Spleen (tissue), 11 donors: ENCODE data around the gene DAAM2. TPM values are rescaled to one million over a fixed set of nuclear protein-coding genes. Genes with fewer than 3 reads are reported as not detected.

Experiments used
- DNase-seq: peaks from one replicate; pipeline ENCODE4 v3.0.0-alpha.2; 2020
- H3K27ac ChIP-seq, 8 donors: fragments of 200-600 bp; sonication (generic) in 7 of 8; 1 replicate in 4 of 8; 2 replicates in 4 of 8; pipeline versions ENCODE4 v1.5.0 to v1.8.0; 2016 to 2021; ENCODE audit warnings: inconsistent platforms in 4 of 8, mild to moderate bottlenecking in 4 of 8, moderate library complexity in 1 of 8
- H3K27me3 ChIP-seq, 7 donors: fragments of 200-600 bp; sonication (generic) in 6 of 7; replicated peaks in 1 of 7; 1 replicate in 4 of 7; 2 replicates in 3 of 7; pipeline versions ENCODE4 v1.5.0 to v1.8.0; 2016 to 2021; ENCODE audit warnings: inconsistent platforms in 3 of 7, mild to moderate bottlenecking in 1 of 7
- H3K36me3 ChIP-seq, 6 donors: fragments of 200-600 bp; sonication (generic) in 5 of 6; 1 replicate in 4 of 6; 2 replicates in 2 of 6; pipeline versions ENCODE4 v1.5.0 to v1.8.0; 2016 to 2021; ENCODE audit warnings: inconsistent platforms in 2 of 6
- H3K4me1 ChIP-seq, 6 donors: fragments of 200-600 bp; sonication (generic) in 5 of 6; 1 replicate in 3 of 6; 2 replicates in 3 of 6; pipeline versions ENCODE4 v1.5.0 to v1.8.0; 2016 to 2021; ENCODE audit warnings: inconsistent platforms in 3 of 6
- H3K4me3 ChIP-seq, 8 donors: fragments of 200-600 bp; sonication (generic) in 7 of 8; 1 replicate in 4 of 8; 2 replicates in 4 of 8; pipeline versions ENCODE4 v1.5.0 to v1.8.0; 2016 to 2021; ENCODE audit warnings: inconsistent platforms in 4 of 8, mild to moderate bottlenecking in 4 of 8, moderate library complexity in 2 of 8
- H3K9me3 ChIP-seq, 8 donors: fragments of 200-600 bp; sonication (generic) in 7 of 8; 1 replicate in 4 of 8; 2 replicates in 4 of 8; pipeline versions ENCODE4 v1.5.0 to v1.8.0; 2016 to 2021; ENCODE audit warnings: inconsistent platforms in 4 of 8
- POLR2A ChIP-seq, 3 donors: fragments of 450-650 bp; IDR thresholded peaks; one replicate each; pipeline ENCODE4 v1.5.1; 2017; ENCODE audit warnings: antibody characterized with exemption in 3 of 3, mild to moderate bottlenecking in 1 of 3
- POLR2AphosphoS5 ChIP-seq, 3 donors: sonication (generic); formaldehyde crosslinking; IDR thresholded peaks; one replicate each; pipeline ENCODE4 v1.5.1; 2017; ENCODE audit warnings: antibody characterized with exemption in 3 of 3
- WGBS, 5 donors: extraction: QIAGEN DNeasy Blood & Tissue Kit in 3 of 5; methylation state at CpG; one replicate each; pipeline versions ENCODE4 v1.1.5 to v1.1.7; 2013 to 2018; 5-methylcytosine and 5-hydroxymethylcytosine counted together
- intact Hi-C: fragments of 100-400 bp; cut with DNase I; formaldehyde crosslinking; loops from one replicate; pipeline ENCODE4 v1.15.0; 2023; ENCODE audit warnings: low total_unique reads
- polyA plus RNA-seq, 3 donors: library from polyadenylated mRNA; stranded (reverse); fragments of 200-250 nt; gene quantifications; one replicate each; pipeline ENCODE4 v1.2.1, GENCODE V29; 2013
- total RNA-seq, 7 donors: library from RNA; depleted of rRNA in 3 of 7; stranded (reverse); fragments of >200 nt in 3 of 7; fragmentation: NEBNext Ultra II Directional in 4 of 7; extraction: Animal tissue kit (Norgen Biotek cat#: 25700) in 4 of 7; gene quantifications; one replicate each; pipeline versions ENCODE4 v1.1.0 to v1.2.1, GENCODE V29; 2016 to 2021
- TF ChIP-seq, protein P1 (sequence below), 11 experiments: fragments of 200-600 bp in 7 of 11; fragments of 450-650 bp in 4 of 11; sonication (generic) in 4 of 11; IDR thresholded peaks in 8 of 11; conservative IDR thresholded peaks in 3 of 11; 1 replicate in 7 of 11; 2 replicates in 4 of 11; pipeline versions ENCODE4 v1.4.0 to v1.8.0; 2016 to 2021; ENCODE audit warnings: antibody characterized with exemption in 11 of 11, inconsistent platforms in 4 of 11, mild to moderate bottlenecking in 1 of 11
- donor health status: healthy with polysubstance abuse.
- donor health status: DM: no; HTN: no; CAD: no; lungs with moderate emphysema.
- donor health status: DM: no; HTN: no; CAD: no.
- donor health status: Bipolar disorder and iron deficiency.
- donor health status: healthy.
- donor health status: DM: no; HTN: no; CAD: no.
- donor health status: DM: yes; HTN: yes; CAD: no.

DAAM2 gene
- total and polyA plus RNA-seq, 10 donors = 6.0 to 115 (median 73.8) TPM

DNA sequence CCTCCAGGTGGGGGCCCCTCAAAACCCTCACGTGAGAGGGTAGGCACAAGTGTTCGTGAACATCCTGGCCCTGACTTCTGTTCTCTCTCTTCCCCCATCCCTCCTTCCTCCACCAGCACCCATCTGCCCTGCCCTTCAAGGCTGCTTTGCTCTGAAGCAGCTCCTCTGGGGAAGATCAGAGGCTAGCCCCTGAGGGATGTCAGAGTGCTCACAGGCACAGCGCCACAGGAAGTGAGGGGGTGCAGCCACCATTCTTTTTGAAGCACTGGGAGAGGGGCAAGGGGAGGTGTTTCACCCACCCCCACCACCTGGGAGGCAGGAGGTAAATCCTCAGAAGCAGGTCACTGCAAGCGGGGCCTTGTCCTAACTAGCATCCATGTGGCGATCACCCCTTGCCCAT is 130.6 kb downstream of the DAAM2 start:
- H3K36me3 ChIP-seq = peaks cover 0 to 30% (median 3%) of the 10 kb centered on the region in 6 donors
- H3K9me3 ChIP-seq = no peaks in the 10 kb centered on the region
- DNase-seq = peak; percentile 46
- no peaks in the 10 kb centered on the region for H3K27me3 ChIP-seq
- intact Hi-C loops = no loop called here
- 76 to 82% (median 79%) methylated on average over 4 to 5 of the region's 5 CpGs for WGBS, 5 donors
- H3K4me3 ChIP-seq = no peak overlapping the region
- H3K27ac ChIP-seq = no peak overlapping the region
- TF ChIP-seq POLR2A (IDR thresholded peaks at IDR 0.05) (no peak), POLR2AphosphoS5 (IDR thresholded peaks at IDR 0.05) (no peak)
- TF ChIP-seq, protein P1, sequence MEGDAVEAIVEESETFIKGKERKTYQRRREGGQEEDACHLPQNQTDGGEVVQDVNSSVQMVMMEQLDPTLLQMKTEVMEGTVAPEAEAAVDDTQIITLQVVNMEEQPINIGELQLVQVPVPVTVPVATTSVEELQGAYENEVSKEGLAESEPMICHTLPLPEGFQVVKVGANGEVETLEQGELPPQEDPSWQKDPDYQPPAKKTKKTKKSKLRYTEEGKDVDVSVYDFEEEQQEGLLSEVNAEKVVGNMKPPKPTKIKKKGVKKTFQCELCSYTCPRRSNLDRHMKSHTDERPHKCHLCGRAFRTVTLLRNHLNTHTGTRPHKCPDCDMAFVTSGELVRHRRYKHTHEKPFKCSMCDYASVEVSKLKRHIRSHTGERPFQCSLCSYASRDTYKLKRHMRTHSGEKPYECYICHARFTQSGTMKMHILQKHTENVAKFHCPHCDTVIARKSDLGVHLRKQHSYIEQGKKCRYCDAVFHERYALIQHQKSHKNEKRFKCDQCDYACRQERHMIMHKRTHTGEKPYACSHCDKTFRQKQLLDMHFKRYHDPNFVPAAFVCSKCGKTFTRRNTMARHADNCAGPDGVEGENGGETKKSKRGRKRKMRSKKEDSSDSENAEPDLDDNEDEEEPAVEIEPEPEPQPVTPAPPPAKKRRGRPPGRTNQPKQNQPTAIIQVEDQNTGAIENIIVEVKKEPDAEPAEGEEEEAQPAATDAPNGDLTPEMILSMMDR (IDR thresholded peaks at IDR 0.05 in 8 of 11, conservative IDR thresholded peaks at IDR 0.05 in 3 of 11) = no peak
- H3K4me1 ChIP-seq = peaks cover 0 to 12% (median 0%) of the 10 kb centered on the region in 6 donors

DNA sequence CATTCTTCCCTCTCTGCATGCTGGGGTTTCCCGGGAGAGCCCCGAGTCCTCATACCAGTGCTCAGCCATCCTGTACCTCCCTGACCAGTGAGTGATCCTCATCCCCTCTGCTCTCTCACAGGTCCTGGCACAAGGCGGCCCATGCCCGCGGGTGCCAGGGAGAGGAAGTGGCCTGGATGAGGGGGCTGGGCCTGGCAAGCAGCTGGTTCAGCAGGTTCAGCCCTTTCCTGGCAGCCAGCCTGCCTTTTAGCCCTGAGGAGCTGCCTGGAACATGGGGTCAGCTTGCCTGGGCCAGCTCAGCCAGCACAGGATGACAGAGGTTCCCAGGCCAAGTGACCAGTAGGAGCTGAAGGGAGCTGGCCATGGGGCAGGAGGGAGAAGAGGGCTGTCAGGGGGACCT is 131.2 kb downstream of the DAAM2 start:
- TF ChIP-seq POLR2AphosphoS5 (IDR thresholded peaks at IDR 0.05) (peak in 2 of 3 donors; percentile 6 to 75), POLR2A (IDR thresholded peaks at IDR 0.05) (no peak)
- TF ChIP-seq, protein P1 (IDR thresholded peaks at IDR 0.05 in 8 of 11, conservative IDR thresholded peaks at IDR 0.05 in 3 of 11) = no peak
- Histone ChIP-seq H3K4me1 (peaks cover 0 to 12% (median 0%) of the 10 kb centered on the region in 6 donors), H3K36me3 (peaks cover 0 to 30% (median 3%) of the 10 kb centered on the region in 6 donors), H3K27me3 (no peaks in the 10 kb centered on the region), H3K27ac (no peak overlapping the region), H3K9me3 (no peaks in the 10 kb centered on the region), H3K4me3 (no peak overlapping the region)
- intact Hi-C loops = no loop called here
- DNase-seq = peak; percentile 71
- 54 to 100% (median 74%) methylated on average over 2 to 5 of the region's 5 CpGs; no CpG with 5 or more reads in 1 of the 5 donors for WGBS, 5 donors

DNA sequence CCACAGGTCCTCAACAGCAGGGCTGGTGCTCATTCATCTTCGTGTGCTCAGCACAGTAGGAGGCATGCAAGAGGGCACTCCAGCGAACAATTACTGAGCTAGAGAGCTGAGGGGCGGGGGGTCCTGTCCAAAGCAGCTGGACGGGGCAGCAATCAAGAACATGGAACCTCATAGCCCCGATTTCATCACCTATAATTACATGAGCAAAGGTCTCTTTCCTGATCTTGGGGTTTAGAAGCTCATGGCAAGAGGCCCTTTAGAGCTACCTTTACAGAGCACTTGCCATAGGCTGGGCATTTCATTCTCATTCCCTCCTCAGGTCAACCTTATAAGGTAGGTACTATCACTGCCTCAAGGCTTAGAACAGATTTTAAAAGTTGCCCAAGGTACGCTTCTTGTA is 131.7 kb downstream of the DAAM2 start:
- peaks cover 0 to 30% (median 3%) of the 10 kb centered on the region in 6 donors for H3K36me3 ChIP-seq
- 62 to 76% (median 68%) methylated on average over 6 of the region's 6 CpGs for WGBS, 5 donors

DNA sequence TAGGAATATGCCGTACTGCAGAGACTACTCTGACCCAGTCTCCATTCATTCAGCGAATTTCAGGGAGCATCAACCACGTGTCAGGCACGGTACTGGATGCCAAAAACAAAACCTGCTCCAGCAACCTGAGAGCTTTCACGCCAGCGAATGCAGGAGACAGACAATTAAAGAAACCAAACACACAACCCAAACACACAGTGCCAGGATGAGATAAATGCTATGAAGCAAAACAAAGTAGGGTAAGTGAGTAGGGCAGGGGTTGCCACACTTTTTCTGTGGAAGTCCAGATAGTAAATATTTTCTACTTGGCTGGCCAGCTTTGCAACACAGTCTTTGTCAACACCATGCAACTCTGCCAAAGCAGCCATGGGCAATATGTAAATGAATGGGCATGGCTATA is 132.1 kb downstream of the DAAM2 start:
- intact Hi-C loops = no loop called here
- 69 to 95% (median 87%) methylated on average over 6 of the region's 6 CpGs for WGBS, 5 donors
- H3K36me3 ChIP-seq = peaks cover 0 to 30% (median 3%) of the 10 kb centered on the region in 6 donors
- H3K4me3 ChIP-seq = no peak overlapping the region
- H3K27ac ChIP-seq = no peak overlapping the region
- peaks cover 0 to 4% (median 0%) of the 10 kb centered on the region in 7 donors for H3K27me3 ChIP-seq
- peaks cover 0 to 12% (median 0%) of the 10 kb centered on the region in 6 donors for H3K4me1 ChIP-seq
- H3K9me3 ChIP-seq = no peaks in the 10 kb centered on the region
- no peak for DNase-seq
- TF ChIP-seq POLR2AphosphoS5 (IDR thresholded peaks at IDR 0.05) = no peak
- TF ChIP-seq POLR2A (IDR thresholded peaks at IDR 0.05) = no peak

More for the DNA sequence above, 131.7 kb downstream of the DAAM2 start:
- no peak for DNase-seq
- H3K27me3 ChIP-seq = peaks cover 0 to under 1% (median 0%) of the 10 kb centered on the region in 7 donors
- no peak overlapping the region for H3K27ac ChIP-seq
- peaks cover 0 to 12% (median 0%) of the 10 kb centered on the region in 6 donors for H3K4me1 ChIP-seq
- intact Hi-C loops = no loop called here
- no peak overlapping the region for H3K4me3 ChIP-seq
- TF ChIP-seq POLR2A (IDR thresholded peaks at IDR 0.05) (no peak), POLR2AphosphoS5 (IDR thresholded peaks at IDR 0.05) (no peak)
- TF ChIP-seq, protein P1 (IDR thresholded peaks at IDR 0.05 in 8 of 11, conservative IDR thresholded peaks at IDR 0.05 in 3 of 11) = no peak
- no peaks in the 10 kb centered on the region for H3K9me3 ChIP-seq
